HG03196 (cell line): ENCODE results near the gene GOLGA6L10.
"Not testable (repeated sequence)": the region's sequence is repeated elsewhere in the genome, so short reads cannot be mapped to it uniquely, and the experiment has no call there.

Experiments used
- ATAC-seq: cut with Tn5 transposase; IDR thresholded peaks from one replicate; pipeline ENCODE4 v1.9.1; 2021; ENCODE audit not compliant: unreplicated experiment

GOLGA6L10 gene

GRCh38 chr15:82343851-82344250 is 5.4 kb downstream of the GOLGA6L10 start:
- not testable (repeated sequence) for ATAC-seq

- not testable (repeated sequence) for ATAC-seq
Observed at GRCh38 chr15:82342632-82343374, 6.5 kb downstream of the GOLGA6L10 start.

- ATAC-seq, result not testable (repeated sequence)
Observed at GRCh38 chr15:82338573-82338972, 10.7 kb downstream of the GOLGA6L10 start.

GRCh38 chr15:82338053-82338452 is 11.2 kb downstream of the GOLGA6L10 start:
- not testable (repeated sequence) for ATAC-seq

GRCh38 chr15:82337051-82337450 is 12.2 kb downstream of the GOLGA6L10 start:
- ATAC-seq, result not testable (repeated sequence)

GRCh38 chr15:82336180-82336647 is 13.1 kb downstream of the GOLGA6L10 start:
- ATAC-seq, result not testable (repeated sequence)

- not testable (repeated sequence) for ATAC-seq
Observed at GRCh38 chr15:82335006-82335405, 14.3 kb downstream of the GOLGA6L10 start.

GRCh38 chr15:82334554-82334932 is 14.7 kb downstream of the GOLGA6L10 start:
- ATAC-seq, result not testable (repeated sequence)

- ATAC-seq, result not testable (repeated sequence)
Observed at GRCh38 chr15:82333603-82334553, 15.4 kb downstream of the GOLGA6L10 start.

- not testable (repeated sequence) for ATAC-seq
Observed at GRCh38 chr15:82332711-82333602, 16.3 kb downstream of the GOLGA6L10 start.

GRCh38 chr15:82331576-82332304 is 17.5 kb downstream of the GOLGA6L10 start:
- peak; percentile 66 for ATAC-seq

GRCh38 chr15:82330921-82331320 is 18.4 kb downstream of the GOLGA6L10 start:
- not testable (repeated sequence) for ATAC-seq

- not testable (repeated sequence) for ATAC-seq
Observed at GRCh38 chr15:82329039-82329438, 20.2 kb downstream of the GOLGA6L10 start.

- not testable (repeated sequence) for ATAC-seq
Observed at GRCh38 chr15:82327372-82327771, 21.9 kb downstream of the GOLGA6L10 start.

- ATAC-seq, result not testable (repeated sequence)
Observed at GRCh38 chr15:82326896-82327295, 22.4 kb downstream of the GOLGA6L10 start.

- not testable (repeated sequence) for ATAC-seq
Observed at GRCh38 chr15:82325646-82326045, 23.6 kb downstream of the GOLGA6L10 start.

GRCh38 chr15:82324831-82325230 is 24.4 kb downstream of the GOLGA6L10 start:
- ATAC-seq, result not testable (repeated sequence)

GRCh38 chr15:82322488-82322887 is 26.8 kb downstream of the GOLGA6L10 start:
- not testable (repeated sequence) for ATAC-seq

- not testable (repeated sequence) for ATAC-seq
Observed at GRCh38 chr15:82320861-82321260, 28.4 kb downstream of the GOLGA6L10 start.
